ENCODE measurements around the gene PTPRH. TPM values are rescaled to one million over a fixed set of nuclear protein-coding genes. Genes with fewer than 3 reads are reported as not detected.

PTPRH gene
- total RNA-seq, 1 donor from 2014 or later = 0.30 TPM

GRCh38 chr19:55147545-55148251 lies 61.6 kb downstream of the PTPRH start:
- Histone ChIP-seq H3K27me3 (ENCODE audit: low read depth) (peaks cover 58% of the 10 kb centered on the region), H3K4me1 (peaks cover 9% of the 10 kb centered on the region), H3K27ac (no peak overlapping the region), H3K9me3 (no peaks in the 10 kb centered on the region), H3K4me3 (no peak overlapping the region), H3K36me3 (no peaks in the 10 kb centered on the region)
- ATAC-seq (no peak), DNase-seq (no peak)
- intact Hi-C loops (cut with DNase I) = no loop called here
- TF ChIP-seq CTCF (IDR thresholded peaks at IDR 0.05) = no peak

- DNase-seq (no peak), ATAC-seq (peak in 1 of 2 donors; percentile 19)
Observed at GRCh38 chr19:55146705-55147273, 62.5 kb downstream of the PTPRH start.

GRCh38 chr19:55146078-55146704 lies 63.1 kb downstream of the PTPRH start:
- Histone ChIP-seq H3K4me1 (peaks cover 14% of the 10 kb centered on the region), H3K9me3 (no peaks in the 10 kb centered on the region), H3K36me3 (no peaks in the 10 kb centered on the region), H3K4me3 (peak overlapping the region; percentile 3), H3K27ac (no peak overlapping the region), H3K27me3 (ENCODE audit: low read depth) (peaks cover 74% of the 10 kb centered on the region)
- intact Hi-C loops (cut with DNase I) = no loop called here
- no peak for TF ChIP-seq CTCF (IDR thresholded peaks at IDR 0.05)
- ATAC-seq = peak in 1 of 2 donors; percentile 12
- DNase-seq = no peak

More at GRCh38 chr19:55146705-55147273, 62.5 kb downstream of the PTPRH start:
- Histone ChIP-seq H3K27me3 (ENCODE audit: low read depth) (peaks cover 68% of the 10 kb centered on the region), H3K4me1 (peaks cover 9% of the 10 kb centered on the region), H3K36me3 (no peaks in the 10 kb centered on the region), H3K9me3 (no peaks in the 10 kb centered on the region), H3K4me3 (peak overlapping the region; percentile 3), H3K27ac (no peak overlapping the region)
- intact Hi-C loops (cut with DNase I) = no loop called here
- TF ChIP-seq CTCF (IDR thresholded peaks at IDR 0.05) = no peak

- intact Hi-C loops (cut with DNase I) = no loop called here
- H3K36me3 ChIP-seq = no peaks in the 10 kb centered on the region
- no peak for TF ChIP-seq CTCF (IDR thresholded peaks at IDR 0.05)
- no peak overlapping the region for H3K27ac ChIP-seq
- H3K4me3 ChIP-seq = no peak overlapping the region
- ATAC-seq = peak; percentile 27 to 39
- H3K4me1 ChIP-seq = peaks cover 18% of the 10 kb centered on the region
- H3K27me3 ChIP-seq (ENCODE audit: low read depth) = peaks cover 82% of the 10 kb centered on the region
- no peak for DNase-seq
- H3K9me3 ChIP-seq = no peaks in the 10 kb centered on the region
Observed at GRCh38 chr19:55145232-55145631, 64.1 kb downstream of the PTPRH start.

GRCh38 chr19:55141696-55142095 lies 67.6 kb downstream of the PTPRH start:
- H3K27ac ChIP-seq = no peak overlapping the region
- intact Hi-C loops (cut with DNase I) = no loop called here
- ATAC-seq (no peak), DNase-seq (no peak)
- H3K4me1 ChIP-seq = peaks cover 17% of the 10 kb centered on the region
- no peaks in the 10 kb centered on the region for H3K9me3 ChIP-seq
- no peak for TF ChIP-seq CTCF (IDR thresholded peaks at IDR 0.05)
- H3K4me3 ChIP-seq = no peak overlapping the region
- no peaks in the 10 kb centered on the region for H3K36me3 ChIP-seq
- peaks cover 83% of the 10 kb centered on the region for H3K27me3 ChIP-seq (ENCODE audit: low read depth)

Data from lower lobe of right lung (tissue), 2 donors.